Measurements from ENCODE around the gene TRNAU1AP. TPM values are rescaled to one million over a fixed set of nuclear protein-coding genes. Genes with fewer than 3 reads are reported as not detected.
A peak's percentile ranks its signal among the peaks of the same experiment; 100 is the strongest.

TRNAU1AP gene
- total RNA-seq, 1 donor from 2014 or later, result 21.5 TPM

- H3K36me3 Mint-ChIP-seq (ENCODE audit: low read depth), result peaks cover 3% of the 10 kb centered on the region
- peak overlapping the region; percentile 95 for H3K27ac Mint-ChIP-seq (ENCODE audit: unreplicated experiment)
- H3K27me3 Mint-ChIP-seq (ENCODE audit: low read depth), result no peaks in the 10 kb centered on the region
- peak overlapping the region; percentile 17 for H3K4me3 Mint-ChIP-seq (ENCODE audit: unreplicated experiment)
- H3K4me1 Mint-ChIP-seq (ENCODE audit: low read depth), result peaks cover 18% of the 10 kb centered on the region
- TF ChIP-seq CTCF (IDR thresholded peaks at IDR 0.05), result no peak
- H3K9me3 Mint-ChIP-seq (ENCODE audit: low read depth), result no peaks in the 10 kb centered on the region
- DNase-seq (ENCODE audit: low spot score), result no peak
Measured at GRCh38 chr1:28601696-28602095, 48.8 kb downstream of the TRNAU1AP start.

- peaks cover 18% of the 10 kb centered on the region for H3K4me1 Mint-ChIP-seq (ENCODE audit: low read depth)
- no peak for DNase-seq (ENCODE audit: low spot score)
- peak; percentile 94 for TF ChIP-seq CTCF (IDR thresholded peaks at IDR 0.05)
- H3K27ac Mint-ChIP-seq (ENCODE audit: unreplicated experiment), result peak overlapping the region; percentile 95
- peaks cover 3% of the 10 kb centered on the region for H3K36me3 Mint-ChIP-seq (ENCODE audit: low read depth)
- no peak overlapping the region for H3K4me3 Mint-ChIP-seq (ENCODE audit: unreplicated experiment)
- H3K27me3 Mint-ChIP-seq (ENCODE audit: low read depth), result no peaks in the 10 kb centered on the region
- no peaks in the 10 kb centered on the region for H3K9me3 Mint-ChIP-seq (ENCODE audit: low read depth)
Measured at GRCh38 chr1:28602536-28603439, 49.9 kb downstream of the TRNAU1AP start.

GRCh38 chr1:28604411-28604810 lies 51.5 kb downstream of the TRNAU1AP start:
- Mint-ChIP-seq H3K4me1 (ENCODE audit: low read depth) (peaks cover 18% of the 10 kb centered on the region), H3K27ac (ENCODE audit: unreplicated experiment) (no peak overlapping the region), H3K4me3 (ENCODE audit: unreplicated experiment) (no peak overlapping the region), H3K36me3 (ENCODE audit: low read depth) (peaks cover 3% of the 10 kb centered on the region), H3K27me3 (ENCODE audit: low read depth) (no peaks in the 10 kb centered on the region), H3K9me3 (ENCODE audit: low read depth) (no peaks in the 10 kb centered on the region)
- TF ChIP-seq CTCF (IDR thresholded peaks at IDR 0.05), result no peak
- DNase-seq (ENCODE audit: low spot score), result no peak

GRCh38 chr1:28604962-28605361 lies 52.1 kb downstream of the TRNAU1AP start:
- no peak overlapping the region for H3K4me3 Mint-ChIP-seq (ENCODE audit: unreplicated experiment)
- peaks cover 6% of the 10 kb centered on the region for H3K36me3 Mint-ChIP-seq (ENCODE audit: low read depth)
- peaks cover 18% of the 10 kb centered on the region for H3K4me1 Mint-ChIP-seq (ENCODE audit: low read depth)
- TF ChIP-seq CTCF (IDR thresholded peaks at IDR 0.05), result no peak
- no peak for DNase-seq (ENCODE audit: low spot score)
- H3K9me3 Mint-ChIP-seq (ENCODE audit: low read depth), result no peaks in the 10 kb centered on the region
- no peak overlapping the region for H3K27ac Mint-ChIP-seq (ENCODE audit: unreplicated experiment)
- no peaks in the 10 kb centered on the region for H3K27me3 Mint-ChIP-seq (ENCODE audit: low read depth)

- no peak overlapping the region for H3K27ac Mint-ChIP-seq (ENCODE audit: unreplicated experiment)
- H3K27me3 Mint-ChIP-seq (ENCODE audit: low read depth), result no peaks in the 10 kb centered on the region
- no peak for TF ChIP-seq CTCF (IDR thresholded peaks at IDR 0.05)
Measured at GRCh38 chr1:28606771-28607170, 53.9 kb downstream of the TRNAU1AP start.

More at GRCh38 chr1:28606771-28607170, 53.9 kb downstream of the TRNAU1AP start:
- Mint-ChIP-seq H3K36me3 (ENCODE audit: low read depth) (peaks cover 11% of the 10 kb centered on the region), H3K9me3 (ENCODE audit: low read depth) (no peaks in the 10 kb centered on the region), H3K4me3 (ENCODE audit: unreplicated experiment) (no peak overlapping the region), H3K4me1 (ENCODE audit: low read depth) (peaks cover 12% of the 10 kb centered on the region)
- no peak for DNase-seq (ENCODE audit: low spot score)

Measured in chondrocyte (in vitro differentiated cells).